ENCODE data around the gene NEURL1B.

The NEURL1B gene

GRCh38 chr5:172715931-172716682 lies 75.0 kb downstream of the NEURL1B start:
- DNase-seq (ENCODE audit: low spot score) = no peak

- DNase-seq (ENCODE audit: low spot score) = peak; percentile 76
Observed at GRCh38 chr5:172716796-172717313, 75.8 kb downstream of the NEURL1B start.

- no peak for DNase-seq (ENCODE audit: low spot score)
Observed at GRCh38 chr5:172717481-172718195, 76.6 kb downstream of the NEURL1B start.

GRCh38 chr5:172718527-172719114 lies 77.6 kb downstream of the NEURL1B start:
- DNase-seq (ENCODE audit: low spot score) = no peak

GRCh38 chr5:172719211-172719610 lies 78.1 kb downstream of the NEURL1B start:
- no peak for DNase-seq (ENCODE audit: low spot score)

- no peak for DNase-seq (ENCODE audit: low spot score)
Observed at GRCh38 chr5:172720655-172721054, 79.6 kb downstream of the NEURL1B start.

GRCh38 chr5:172721455-172722326 lies 80.6 kb downstream of the NEURL1B start:
- no peak for DNase-seq (ENCODE audit: low spot score)

GRCh38 chr5:172722327-172722815 lies 81.3 kb downstream of the NEURL1B start:
- DNase-seq (ENCODE audit: low spot score) = no peak

- no peak for DNase-seq (ENCODE audit: low spot score)
Observed at GRCh38 chr5:172723508-172723907, 82.4 kb downstream of the NEURL1B start.

GRCh38 chr5:172724242-172725183 lies 83.5 kb downstream of the NEURL1B start:
- no peak for DNase-seq (ENCODE audit: low spot score)

GRCh38 chr5:172725273-172725672 lies 84.2 kb downstream of the NEURL1B start:
- no peak for DNase-seq (ENCODE audit: low spot score)

GRCh38 chr5:172725785-172726184 lies 84.7 kb downstream of the NEURL1B start:
- DNase-seq (ENCODE audit: low spot score) = no peak

- no peak for DNase-seq (ENCODE audit: low spot score)
Observed at GRCh38 chr5:172726966-172727365, 85.9 kb downstream of the NEURL1B start.

GRCh38 chr5:172727551-172727950 lies 86.5 kb downstream of the NEURL1B start:
- DNase-seq (ENCODE audit: low spot score) = no peak

GRCh38 chr5:172728481-172729241 lies 87.6 kb downstream of the NEURL1B start:
- DNase-seq (ENCODE audit: low spot score) = no peak

- no peak for DNase-seq (ENCODE audit: low spot score)
Observed at GRCh38 chr5:172729588-172729987, 88.5 kb downstream of the NEURL1B start.

GRCh38 chr5:172730222-172730621 lies 89.2 kb downstream of the NEURL1B start:
- no peak for DNase-seq (ENCODE audit: low spot score)

- no peak for DNase-seq (ENCODE audit: low spot score)
Observed at GRCh38 chr5:172730981-172731679, 90.1 kb downstream of the NEURL1B start.

- DNase-seq (ENCODE audit: low spot score) = no peak
Observed at GRCh38 chr5:172731680-172732074, 90.6 kb downstream of the NEURL1B start.

Data from hematopoietic multipotent progenitor cell treated with erythropoietin and hydrocortisone succinate and interleukin-3 and kit ligand, for 15 days (in vitro differentiated cells).